Right atrium auricular region (tissue), 2 donors: ENCODE measurements around the gene SLC9A3. TPM values are rescaled to one million over a fixed set of nuclear protein-coding genes. Genes with fewer than 3 reads are reported as not detected.

Experiments
- DNase-seq: peaks from one replicate; pipeline ENCODE4 v3.0.0-alpha.2; 2019; ENCODE audit warnings: low spot score
- H3K27ac ChIP-seq, 2 donors: fragments of 200-600 bp; sonication (generic); 1 replicate in 1 of 2; 2 replicates in 1 of 2; pipeline ENCODE4 v1.5.1; 2016 to 2019
- H3K27me3 ChIP-seq, 2 donors: fragments of 200-600 bp; sonication (generic); one replicate each; pipeline versions ENCODE4 v1.5.1 to v1.6.0; 2017 to 2019
- H3K36me3 ChIP-seq: fragments of 200-600 bp; sonication (generic); one replicate; pipeline ENCODE4 v1.5.1; 2016
- H3K4me1 ChIP-seq, 2 donors: fragments of 200-600 bp; sonication (generic); one replicate each; pipeline versions ENCODE4 v1.5.1 to v1.6.0; 2017 to 2019
- H3K4me3 ChIP-seq, 2 donors: fragments of 200-600 bp; sonication (generic); 1 replicate in 1 of 2; 2 replicates in 1 of 2; pipeline ENCODE4 v1.5.1; 2017 to 2019; ENCODE audit warnings: mild to moderate bottlenecking in 1 of 2, moderate library complexity in 1 of 2
- H3K9me3 ChIP-seq, 2 donors: fragments of 200-600 bp; sonication (generic); one replicate each; pipeline ENCODE4 v1.5.1; 2019
- total RNA-seq, 2 donors: library from RNA; depleted of rRNA; stranded (reverse); fragments of >200 nt; gene quantifications; one replicate each; pipeline ENCODE4 v1.1.0, GENCODE V29; 2016
- TF ChIP-seq, protein P1 (sequence below), 2 donors: fragments of 200-600 bp; sonication (generic); IDR thresholded peaks; one replicate each; pipeline ENCODE4 v1.5.1; 2019; ENCODE audit warnings: antibody characterized with exemption in 2 of 2

Gene SLC9A3
- total RNA-seq, 2 donors from 2014 or later, result 1.8 to 2.3 TPM

DNA sequence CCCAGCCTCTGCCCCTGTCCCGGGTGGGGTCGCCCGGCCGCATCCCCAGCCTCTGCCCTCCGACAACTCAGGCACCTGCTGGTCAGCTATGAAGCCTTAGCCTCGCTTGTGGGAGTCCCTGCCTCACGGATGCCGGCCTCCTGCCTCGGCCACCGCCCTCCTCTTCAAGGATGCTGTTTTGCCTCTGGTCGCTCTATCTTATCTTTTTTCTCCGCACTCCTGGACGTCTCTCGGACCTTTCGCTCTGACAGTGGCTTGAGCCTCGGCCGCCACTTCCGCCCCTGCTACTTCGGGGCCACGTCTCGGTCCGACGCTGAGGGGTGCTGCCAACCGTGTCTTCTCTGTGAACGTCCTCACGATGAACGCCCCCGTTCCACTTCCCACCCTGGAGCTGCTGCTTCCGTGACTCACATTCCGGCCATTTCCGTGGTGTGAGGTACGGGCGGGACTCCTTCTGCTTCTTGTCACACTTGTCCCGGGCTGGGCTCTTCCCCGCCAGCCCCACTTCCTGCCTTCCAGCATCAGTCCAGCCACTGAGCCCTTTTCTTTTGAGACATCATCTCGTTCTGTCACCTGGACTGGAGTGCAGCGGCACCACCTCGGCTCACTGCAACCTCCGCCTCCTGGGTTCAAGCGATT is 26.3 kb downstream of the SLC9A3 start:
- H3K9me3 ChIP-seq, result no peaks in the 10 kb centered on the region
- DNase-seq, result no peak
- H3K36me3 ChIP-seq, result no peaks in the 10 kb centered on the region
- H3K27ac ChIP-seq, result no peak overlapping the region
- TF ChIP-seq, protein P1, sequence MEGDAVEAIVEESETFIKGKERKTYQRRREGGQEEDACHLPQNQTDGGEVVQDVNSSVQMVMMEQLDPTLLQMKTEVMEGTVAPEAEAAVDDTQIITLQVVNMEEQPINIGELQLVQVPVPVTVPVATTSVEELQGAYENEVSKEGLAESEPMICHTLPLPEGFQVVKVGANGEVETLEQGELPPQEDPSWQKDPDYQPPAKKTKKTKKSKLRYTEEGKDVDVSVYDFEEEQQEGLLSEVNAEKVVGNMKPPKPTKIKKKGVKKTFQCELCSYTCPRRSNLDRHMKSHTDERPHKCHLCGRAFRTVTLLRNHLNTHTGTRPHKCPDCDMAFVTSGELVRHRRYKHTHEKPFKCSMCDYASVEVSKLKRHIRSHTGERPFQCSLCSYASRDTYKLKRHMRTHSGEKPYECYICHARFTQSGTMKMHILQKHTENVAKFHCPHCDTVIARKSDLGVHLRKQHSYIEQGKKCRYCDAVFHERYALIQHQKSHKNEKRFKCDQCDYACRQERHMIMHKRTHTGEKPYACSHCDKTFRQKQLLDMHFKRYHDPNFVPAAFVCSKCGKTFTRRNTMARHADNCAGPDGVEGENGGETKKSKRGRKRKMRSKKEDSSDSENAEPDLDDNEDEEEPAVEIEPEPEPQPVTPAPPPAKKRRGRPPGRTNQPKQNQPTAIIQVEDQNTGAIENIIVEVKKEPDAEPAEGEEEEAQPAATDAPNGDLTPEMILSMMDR (IDR thresholded peaks at IDR 0.05), result no peak
- no peaks in the 10 kb centered on the region for H3K4me1 ChIP-seq
- no peak overlapping the region for H3K4me3 ChIP-seq
- H3K27me3 ChIP-seq, result no peaks in the 10 kb centered on the region

- no peak overlapping the region for H3K4me3 ChIP-seq
- no peak for DNase-seq
- H3K9me3 ChIP-seq, result no peaks in the 10 kb centered on the region
- no peaks in the 10 kb centered on the region for H3K4me1 ChIP-seq
- TF ChIP-seq, protein P1 (IDR thresholded peaks at IDR 0.05), result no peak
- no peaks in the 10 kb centered on the region for H3K27me3 ChIP-seq
- no peaks in the 10 kb centered on the region for H3K36me3 ChIP-seq
- no peak overlapping the region for H3K27ac ChIP-seq
These were observed 27.1 kb downstream of the SLC9A3 start for GRCh38 chr5:497090-497700.

DNA sequence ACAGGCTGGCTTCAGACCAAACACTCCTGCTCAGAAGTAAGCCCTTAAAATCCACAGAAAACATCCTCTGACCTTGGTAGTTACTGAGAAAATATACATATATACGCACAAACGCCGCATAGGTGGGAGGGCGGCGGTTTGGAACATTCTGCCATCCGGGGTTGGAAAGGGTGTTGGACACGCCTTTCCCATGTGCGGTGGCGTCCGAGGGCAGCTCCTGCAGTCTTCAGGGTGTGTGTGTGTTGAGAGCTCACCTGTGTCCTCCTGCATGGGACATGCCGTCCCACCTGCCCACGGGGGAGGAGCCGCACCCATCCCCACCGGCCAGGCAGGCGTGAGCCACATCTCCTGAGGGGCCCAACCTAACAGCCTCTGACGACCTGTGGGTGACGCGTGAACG is 28.2 kb downstream of the SLC9A3 start:
- Histone ChIP-seq H3K9me3 (no peaks in the 10 kb centered on the region), H3K27ac (no peak overlapping the region), H3K4me1 (no peaks in the 10 kb centered on the region), H3K4me3 (no peak overlapping the region), H3K36me3 (no peaks in the 10 kb centered on the region), H3K27me3 (no peaks in the 10 kb centered on the region)
- TF ChIP-seq, protein P1 (IDR thresholded peaks at IDR 0.05), result no peak
- no peak for DNase-seq

GRCh38 chr5:494667-495255 is 29.5 kb downstream of the SLC9A3 start:
- Histone ChIP-seq H3K36me3 (no peaks in the 10 kb centered on the region), H3K4me3 (no peak overlapping the region), H3K4me1 (no peaks in the 10 kb centered on the region), H3K27me3 (no peaks in the 10 kb centered on the region), H3K27ac (no peak overlapping the region), H3K9me3 (no peaks in the 10 kb centered on the region)
- TF ChIP-seq, protein P1 (IDR thresholded peaks at IDR 0.05), result no peak
- DNase-seq, result no peak

DNA sequence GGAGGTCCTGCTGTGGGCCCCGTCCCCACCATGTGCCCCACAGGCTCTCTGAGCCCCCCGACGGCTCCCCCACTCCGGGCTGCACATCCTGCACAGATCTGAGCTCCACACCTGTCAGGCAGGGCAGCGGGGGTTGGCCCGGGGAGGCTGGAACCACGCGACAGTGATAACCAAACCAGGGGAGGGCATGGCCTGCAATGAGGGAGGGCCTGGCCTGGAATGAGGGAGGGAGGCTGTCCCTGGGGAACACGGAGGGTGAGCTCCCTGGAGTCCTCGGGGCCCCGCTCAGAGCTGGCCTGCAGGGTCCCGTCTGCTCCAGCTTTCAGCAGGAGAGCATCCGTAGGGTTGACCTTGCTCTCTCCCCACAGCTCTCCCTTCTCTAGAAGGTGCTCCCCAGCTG is 30.5 kb downstream of the SLC9A3 start:
- Histone ChIP-seq H3K27me3 (no peaks in the 10 kb centered on the region), H3K9me3 (no peaks in the 10 kb centered on the region), H3K27ac (no peak overlapping the region), H3K4me3 (no peak overlapping the region), H3K4me1 (no peaks in the 10 kb centered on the region), H3K36me3 (no peaks in the 10 kb centered on the region)
- no peak for DNase-seq
- TF ChIP-seq, protein P1 (IDR thresholded peaks at IDR 0.05), result no peak
